ENCODE results near the gene SPNS2.

- TF ChIP-seq CTCF (conservative IDR thresholded peaks at IDR 0.05 in 1 of 2, IDR thresholded peaks at IDR 0.05 in 1 of 2; ENCODE audit: low read depth in 1 of 2, low read length in 2 of 2) (no peak), EZH2 (IDR thresholded peaks at IDR 0.05; ENCODE audit: low read length, missing control alignments) (no peak)
Observed at GRCh38 chr17:4553669-4554068, 55.0 kb downstream of the SPNS2 start.
